HG02588 (cell line): ENCODE measurements around the gene NLGN4X.

Source experiments
- ATAC-seq: cut with Tn5 transposase; IDR thresholded peaks from one replicate; pipeline ENCODE4 v1.9.1; 2021; ENCODE audit warnings: mild to moderate bottlenecking, moderate library complexity; ENCODE audit not compliant: unreplicated experiment

Gene NLGN4X

DNA sequence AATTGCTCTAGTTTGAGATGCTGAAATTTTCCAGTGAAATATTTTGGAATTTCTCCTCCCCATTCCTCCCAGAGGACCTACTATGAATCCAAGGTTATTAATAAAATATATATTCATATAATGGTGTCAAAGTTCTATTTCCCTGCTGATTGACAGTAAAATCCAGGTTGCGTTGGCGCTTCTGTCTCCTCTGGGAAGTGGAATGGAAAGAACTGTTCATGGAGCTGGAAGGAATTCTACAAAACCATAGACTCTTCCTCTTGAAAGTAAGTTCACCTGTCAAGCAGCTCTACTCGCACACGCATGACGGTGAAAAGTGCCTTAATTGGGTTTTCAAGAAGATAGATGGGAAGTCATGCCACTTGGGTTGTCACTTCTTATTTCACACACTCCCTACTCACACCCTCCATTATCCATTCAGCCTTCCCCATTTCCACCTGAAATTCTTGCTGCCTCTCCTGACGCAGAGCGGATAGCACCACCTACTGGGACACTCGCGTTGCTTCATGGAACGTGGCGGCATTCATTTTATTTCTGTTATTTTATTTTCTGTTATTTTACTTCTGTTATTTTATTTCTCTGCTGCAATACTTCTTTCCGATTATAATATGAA lies 351.6 kb downstream of the NLGN4X start:
- ATAC-seq: no peak

DNA sequence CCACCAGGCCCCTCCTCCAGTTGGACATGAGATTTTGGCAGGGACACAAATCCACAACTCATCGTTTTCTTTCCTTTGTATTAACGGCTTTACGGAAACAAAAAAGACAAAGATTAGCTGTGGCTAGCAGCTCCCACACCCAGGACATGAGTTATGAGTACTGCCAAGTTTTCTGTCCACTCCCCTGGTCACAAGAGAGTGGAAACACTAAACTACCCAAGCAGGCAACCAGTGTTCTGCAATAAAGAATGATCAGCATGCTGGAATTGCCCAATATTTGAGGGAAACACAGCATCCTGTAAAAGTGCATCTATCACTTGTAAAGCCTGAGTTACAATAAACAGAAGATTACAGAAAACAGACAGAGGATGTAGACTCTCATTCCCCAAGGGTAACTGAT lies 358.4 kb downstream of the NLGN4X start:
- no peak for ATAC-seq

DNA sequence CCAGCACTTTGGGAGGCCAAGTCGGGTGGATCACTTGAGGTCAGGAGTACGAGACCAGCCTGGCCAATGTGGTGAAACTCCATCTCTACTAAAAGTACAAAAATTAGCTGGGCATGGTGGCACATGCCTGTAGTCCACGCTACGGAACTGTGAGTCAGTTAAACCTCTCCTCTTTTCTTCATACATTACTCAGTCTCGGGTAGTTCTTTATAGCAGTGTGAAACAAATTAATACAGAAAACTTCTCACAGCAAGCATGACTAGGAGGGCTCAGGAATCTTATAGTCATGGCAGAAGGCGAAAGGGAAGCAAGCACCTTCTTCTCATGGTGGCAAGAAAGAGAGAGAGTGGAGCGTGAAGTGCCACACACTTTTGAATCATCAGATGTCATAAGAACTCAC lies 358.9 kb downstream of the NLGN4X start:
- ATAC-seq: no peak

DNA sequence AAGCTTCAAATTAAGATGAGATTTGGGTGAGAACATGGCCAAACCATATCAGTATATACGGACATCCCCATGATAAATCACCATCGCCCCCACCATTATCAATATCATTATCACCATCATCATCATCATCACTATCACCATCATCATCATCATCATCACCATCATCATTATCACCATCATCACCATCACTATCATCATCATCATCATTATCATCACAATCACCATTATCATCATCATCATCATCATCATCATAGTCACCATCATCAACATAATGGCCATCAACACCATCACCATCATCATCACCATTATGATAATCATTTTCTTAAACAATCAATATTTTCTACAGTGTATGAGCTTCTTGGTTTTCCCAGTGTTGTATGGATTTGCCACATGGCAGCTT lies 360.9 kb downstream of the NLGN4X start:
- no peak for ATAC-seq

DNA sequence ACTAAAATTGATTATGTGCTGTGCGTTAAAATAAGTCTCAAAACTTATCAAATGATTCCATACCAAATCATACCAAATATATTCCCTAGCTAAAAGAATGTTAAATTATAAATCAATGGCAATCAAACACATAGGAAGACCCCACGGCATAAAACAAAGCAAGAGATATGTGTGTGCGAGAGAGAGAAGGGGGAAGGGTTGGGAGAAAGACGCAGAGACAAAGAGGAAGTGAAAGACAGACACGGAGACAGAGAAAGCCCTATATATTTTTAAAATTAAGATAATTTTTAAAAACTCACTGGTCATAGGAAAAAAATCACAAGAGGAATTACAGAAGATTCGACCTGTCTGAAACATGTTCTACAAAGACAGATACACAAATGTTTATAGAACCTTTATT lies 371.4 kb downstream of the NLGN4X start:
- ATAC-seq: no peak

DNA sequence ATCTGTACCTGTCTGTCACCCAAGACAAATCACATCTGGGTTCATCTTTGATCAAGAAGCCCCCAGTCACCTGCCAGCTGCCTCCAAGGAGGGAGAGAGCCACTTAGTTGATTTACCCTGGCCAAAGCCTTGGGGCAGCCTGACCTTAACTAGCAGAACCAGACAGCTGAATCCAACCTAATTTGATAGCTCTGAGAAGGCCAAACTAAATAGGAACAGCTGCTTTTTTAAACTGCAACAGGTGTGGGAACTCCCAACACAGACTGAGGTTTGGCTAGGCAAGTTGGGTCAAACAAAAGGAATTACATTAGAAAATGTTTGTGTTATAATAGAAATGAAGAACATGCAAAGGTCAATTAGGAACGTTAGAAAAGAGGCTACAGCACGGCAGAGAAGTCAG lies 375.7 kb downstream of the NLGN4X start:
- no peak for ATAC-seq

DNA sequence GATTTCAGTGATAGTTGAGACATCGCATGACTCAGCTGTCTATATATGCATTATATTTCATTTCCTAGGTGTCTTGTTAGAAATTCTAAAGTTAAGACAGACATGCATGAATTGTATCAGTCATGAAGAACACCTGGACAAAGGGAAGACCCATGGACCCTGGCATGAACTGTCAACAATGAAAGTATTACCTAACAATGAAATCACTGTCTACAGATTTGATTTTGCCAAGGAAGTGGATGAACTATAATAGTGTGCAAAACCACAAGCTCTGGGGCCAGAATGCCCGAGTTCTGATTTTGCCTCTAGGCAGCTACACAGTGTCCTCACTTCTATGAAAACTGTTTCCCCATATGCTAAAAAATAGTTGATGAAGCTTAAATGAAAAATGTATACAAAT lies 386.1 kb downstream of the NLGN4X start:
- no peak for ATAC-seq
